Measurements from ENCODE around the gene PLCL2.
A peak's percentile ranks its signal among the peaks of the same experiment; 100 is the strongest.

The PLCL2 gene

GRCh38 chr3:17025594-17026139 is 140.9 kb downstream of the PLCL2 start:
- no peak overlapping the region for H3K4me3 ChIP-seq (ENCODE audit: low read length)
- DNase-seq (ENCODE audit: low read depth), result no peak
- no peak for TF ChIP-seq CTCF (conservative IDR thresholded peaks at IDR 0.05; ENCODE audit: low read length)

- H3K4me3 ChIP-seq (ENCODE audit: low read length), result no peak overlapping the region
- TF ChIP-seq CTCF (conservative IDR thresholded peaks at IDR 0.05; ENCODE audit: low read length), result no peak
- DNase-seq (ENCODE audit: low read depth), result no peak
These were observed 142.6 kb downstream of the PLCL2 start for GRCh38 chr3:17027318-17027717.

- TF ChIP-seq CTCF (conservative IDR thresholded peaks at IDR 0.05; ENCODE audit: low read length), result no peak
- no peak for DNase-seq (ENCODE audit: low read depth)
- H3K4me3 ChIP-seq (ENCODE audit: low read length), result no peak overlapping the region
These were observed 143.6 kb downstream of the PLCL2 start for GRCh38 chr3:17028363-17028762.

- no peak overlapping the region for H3K4me3 ChIP-seq (ENCODE audit: low read length)
- no peak for DNase-seq (ENCODE audit: low read depth)
- no peak for TF ChIP-seq CTCF (conservative IDR thresholded peaks at IDR 0.05; ENCODE audit: low read length)
These were observed 145.7 kb downstream of the PLCL2 start for GRCh38 chr3:17030438-17030837.

GRCh38 chr3:17030956-17031652 is 146.3 kb downstream of the PLCL2 start:
- no peak for TF ChIP-seq CTCF (conservative IDR thresholded peaks at IDR 0.05; ENCODE audit: low read length)
- H3K4me3 ChIP-seq (ENCODE audit: low read length), result no peak overlapping the region
- DNase-seq (ENCODE audit: low read depth), result no peak

GRCh38 chr3:17032407-17033034 is 147.8 kb downstream of the PLCL2 start:
- no peak overlapping the region for H3K4me3 ChIP-seq (ENCODE audit: low read length)
- peak; percentile 71 for TF ChIP-seq CTCF (conservative IDR thresholded peaks at IDR 0.05; ENCODE audit: low read length)
- peak; percentile 29 for DNase-seq (ENCODE audit: low read depth)

All from AG10803 (cell line).